Stimulated activated CD8-positive, alpha-beta memory T cell treated with anti-CD3 and anti-CD28 coated beads, Interleukin-15, amount 100 ng/mL, for 4 hours (primary cell): Measurements from ENCODE around the gene RSPRY1.
"Not testable (repeated sequence)": the region's sequence is repeated elsewhere in the genome, so short reads cannot be mapped to it uniquely, and the experiment has no call there.

ENCODE experiments used
- DNase-seq, 2 donors: peaks; one replicate each; pipeline ENCODE4 v3.0.0-alpha.2; 2020; ENCODE audit warnings: low read depth in 2 of 2

The RSPRY1 gene

DNA sequence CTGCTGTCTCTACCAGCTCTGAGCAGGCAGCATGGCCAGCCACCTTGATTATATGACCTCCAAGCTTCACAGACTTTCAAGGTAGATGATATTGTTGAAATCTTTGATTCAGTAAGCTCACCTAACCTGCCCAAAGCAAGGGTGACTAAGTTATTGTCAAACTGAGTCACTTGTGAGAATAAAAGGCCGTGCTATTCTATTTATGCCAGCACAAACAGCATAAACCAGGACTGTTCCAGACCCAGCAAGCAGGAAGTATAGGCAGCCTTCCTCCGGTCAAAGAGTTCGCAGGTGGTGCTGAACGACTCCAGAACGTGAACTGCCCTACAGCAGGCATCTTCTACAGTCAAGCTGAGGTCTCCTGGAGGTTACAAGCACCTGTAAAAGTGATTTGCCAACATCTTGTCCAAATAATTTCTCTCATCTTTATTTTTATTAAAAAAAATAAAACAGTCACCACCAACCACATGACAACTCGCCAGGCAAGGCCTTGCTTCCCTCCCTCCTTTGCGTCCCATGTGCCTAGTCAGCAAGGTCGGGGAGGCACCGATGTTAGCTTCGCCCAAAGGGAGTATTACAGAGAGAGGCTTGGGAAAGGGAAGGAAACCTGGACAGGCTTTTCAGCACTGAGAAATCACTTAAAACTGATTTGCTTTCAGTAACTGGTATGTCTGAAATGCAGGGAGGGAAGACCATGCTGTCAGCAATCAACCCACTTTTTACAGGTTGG is 69.7 kb downstream of the RSPRY1 start:
- no peak for DNase-seq

DNA sequence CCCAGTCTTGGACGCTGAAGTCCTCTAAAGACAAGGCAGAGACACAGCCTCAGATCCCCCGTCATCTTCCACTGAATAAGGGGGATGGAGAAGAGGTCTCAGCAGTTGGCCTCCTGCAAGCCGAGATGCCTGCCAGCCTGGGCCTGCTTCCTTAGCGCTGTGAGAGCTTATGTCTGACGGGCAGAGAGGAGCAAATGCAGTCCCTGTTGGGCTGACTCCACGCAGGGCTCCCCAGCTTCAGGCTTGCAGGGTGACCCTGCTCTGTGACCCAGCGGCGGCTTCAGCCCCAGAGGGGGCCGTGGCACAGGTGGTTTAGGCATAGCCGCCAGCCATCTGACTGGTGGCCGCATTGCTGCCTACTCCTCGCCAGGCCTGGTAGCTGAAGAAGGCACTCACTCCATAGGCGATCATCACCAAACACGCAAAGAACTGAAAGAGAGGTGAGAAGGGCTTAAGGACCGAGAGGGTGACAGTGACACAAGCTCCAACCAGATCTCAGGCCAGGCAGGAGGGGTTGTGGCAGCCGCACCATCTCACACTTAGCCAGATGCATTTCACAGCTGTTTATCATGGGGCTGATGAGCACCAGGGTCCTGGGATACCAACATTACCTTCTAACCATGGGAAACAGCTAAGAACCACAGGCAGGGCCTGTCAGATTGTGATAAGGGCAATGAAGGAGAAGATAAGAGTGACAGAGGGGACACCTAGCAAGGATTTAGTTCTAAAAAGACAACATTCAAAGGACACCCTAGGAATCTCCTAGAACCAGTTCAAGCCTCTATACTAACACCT is 70.7 kb downstream of the RSPRY1 start:
- DNase-seq = no peak

DNA sequence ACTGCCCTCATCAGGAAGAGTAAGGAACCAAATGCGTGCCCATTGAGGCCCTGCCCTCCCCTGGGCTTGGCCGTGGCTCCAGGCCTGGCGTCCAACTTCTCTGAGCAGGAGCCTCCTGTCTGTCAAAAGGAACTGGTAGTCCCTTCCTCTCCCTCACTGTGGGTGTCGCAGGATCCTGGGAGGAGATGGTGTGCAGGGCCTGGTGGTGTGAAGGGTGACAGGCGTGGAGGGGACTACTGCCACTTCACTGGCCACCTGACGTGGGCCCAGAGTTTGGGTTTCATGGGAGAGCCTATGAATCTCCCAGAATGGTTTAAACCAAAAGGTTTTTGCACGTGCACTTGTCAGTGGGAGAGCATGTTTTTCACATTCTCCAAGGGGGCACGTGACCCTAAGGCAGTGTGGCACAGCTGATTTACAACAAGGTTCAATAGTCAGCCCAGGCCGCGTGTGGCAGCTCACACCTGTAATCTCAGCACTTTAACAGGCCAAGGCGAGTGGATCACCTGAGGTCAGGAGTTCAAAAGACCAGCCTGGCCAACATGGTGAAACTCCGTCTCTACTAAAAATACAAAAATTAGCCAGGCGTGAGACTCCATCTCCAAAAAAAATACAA is 71.4 kb downstream of the RSPRY1 start:
- DNase-seq = no peak

DNA sequence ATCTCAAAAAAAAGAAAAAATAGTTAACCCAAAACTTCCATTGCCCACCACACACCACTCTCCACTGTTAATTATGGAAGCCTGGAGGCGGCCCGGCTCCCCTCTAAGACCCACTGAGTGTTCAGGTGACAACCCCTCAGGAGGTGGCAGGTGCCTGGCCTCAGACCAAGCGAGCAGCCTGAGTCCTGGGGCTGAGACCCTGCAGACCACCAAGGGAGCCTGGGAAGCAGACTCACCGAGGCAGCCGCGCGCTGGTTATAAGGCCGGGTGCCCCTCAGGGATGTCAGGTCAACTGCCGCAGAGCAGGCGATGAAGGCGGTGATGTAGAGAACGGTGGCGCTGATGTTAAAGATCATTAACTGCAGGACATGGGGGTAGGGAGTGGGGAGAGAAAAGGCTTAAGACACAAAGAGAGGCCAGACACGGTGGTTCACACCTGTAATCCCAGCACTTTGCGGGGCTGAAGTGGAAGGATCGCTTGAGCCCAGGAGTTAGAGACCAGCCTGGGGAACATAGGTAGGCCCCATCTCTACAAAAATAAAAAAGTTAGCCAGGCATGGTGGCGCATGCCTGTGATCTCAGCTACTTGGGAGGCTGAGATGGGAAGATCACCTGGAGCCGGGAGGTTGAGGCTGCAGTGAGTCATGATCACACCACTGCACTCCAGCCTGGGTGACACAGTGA is 72.2 kb downstream of the RSPRY1 start:
- no peak for DNase-seq

DNA sequence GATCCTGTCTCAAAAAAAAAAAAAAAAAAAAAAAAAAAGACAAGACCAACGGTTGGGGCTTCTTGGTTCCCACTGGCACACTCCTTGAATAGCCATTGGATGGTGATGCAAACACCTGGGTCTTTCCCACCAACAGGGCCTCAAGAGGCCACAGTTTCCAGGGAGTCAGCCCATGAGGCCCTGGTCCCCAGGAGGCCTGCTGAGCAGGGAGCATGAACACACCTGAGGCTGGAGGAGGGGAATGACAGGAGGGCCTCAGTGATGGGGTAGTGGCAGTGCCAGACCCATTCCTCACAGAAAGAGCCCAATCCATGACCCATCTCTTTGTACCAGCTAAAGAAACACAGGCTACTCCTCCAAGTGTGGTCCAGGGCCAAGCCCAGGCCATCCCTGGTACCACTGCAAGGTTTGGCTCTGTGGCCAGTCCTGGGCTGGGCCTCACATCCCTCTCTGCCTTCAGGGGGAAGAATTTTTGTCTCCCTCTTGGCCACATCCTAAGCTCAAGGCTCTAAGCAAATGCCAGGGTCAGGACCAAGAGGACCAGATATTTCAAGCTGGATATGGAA is 72.9 kb downstream of the RSPRY1 start:
- no peak for DNase-seq

DNA sequence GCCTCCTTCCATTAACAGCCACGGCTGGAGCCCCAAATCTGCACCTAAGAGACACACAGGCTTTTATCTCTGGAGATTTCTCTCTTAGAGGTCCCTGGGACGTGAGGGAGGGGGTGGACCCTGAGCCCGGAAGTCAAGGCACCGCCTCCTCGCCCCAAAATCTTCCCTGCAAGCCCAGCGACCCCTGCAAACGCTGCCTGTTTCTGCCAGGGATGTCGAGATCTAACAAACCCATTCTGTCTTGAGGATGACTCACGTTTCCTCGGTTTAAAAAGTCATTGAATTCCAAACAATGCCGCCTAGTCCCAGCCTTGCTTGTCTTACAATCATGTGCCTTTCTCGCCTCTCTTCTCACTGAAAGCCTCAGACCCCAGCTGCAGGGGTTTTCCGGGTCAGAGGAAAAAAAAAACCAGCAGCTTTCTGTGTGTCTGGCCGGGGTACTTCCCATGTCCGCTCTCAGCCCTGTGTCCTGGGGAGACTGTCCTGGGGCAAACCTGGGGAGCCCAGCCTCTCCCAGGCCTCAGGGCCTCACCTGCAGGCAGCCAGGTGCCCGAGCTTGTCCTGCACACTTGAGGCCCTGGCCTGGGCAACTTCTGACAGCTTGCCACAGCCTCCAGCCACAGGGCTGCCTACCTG is 74.3 kb downstream of the RSPRY1 start:
- no peak for DNase-seq

DNA sequence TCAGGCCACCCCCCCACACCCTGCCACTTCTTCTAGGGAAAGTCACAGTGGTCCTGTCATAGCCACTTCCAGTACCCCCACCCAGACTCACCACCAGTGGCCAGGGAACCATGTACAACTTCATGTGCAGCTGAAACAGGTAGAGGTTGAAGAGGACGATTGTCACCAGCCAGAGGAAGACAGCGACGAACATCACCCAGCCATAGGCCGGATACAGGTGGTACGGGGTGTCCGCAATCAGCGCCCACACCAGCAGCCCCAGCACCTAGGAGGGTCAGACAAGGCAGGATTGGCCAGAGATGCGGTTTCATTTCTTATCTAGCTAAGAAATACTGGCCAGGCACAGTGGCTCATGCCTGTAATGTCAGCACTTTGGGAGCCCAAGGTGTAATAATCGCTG is 75.7 kb downstream of the RSPRY1 start:
- no peak for DNase-seq

DNA sequence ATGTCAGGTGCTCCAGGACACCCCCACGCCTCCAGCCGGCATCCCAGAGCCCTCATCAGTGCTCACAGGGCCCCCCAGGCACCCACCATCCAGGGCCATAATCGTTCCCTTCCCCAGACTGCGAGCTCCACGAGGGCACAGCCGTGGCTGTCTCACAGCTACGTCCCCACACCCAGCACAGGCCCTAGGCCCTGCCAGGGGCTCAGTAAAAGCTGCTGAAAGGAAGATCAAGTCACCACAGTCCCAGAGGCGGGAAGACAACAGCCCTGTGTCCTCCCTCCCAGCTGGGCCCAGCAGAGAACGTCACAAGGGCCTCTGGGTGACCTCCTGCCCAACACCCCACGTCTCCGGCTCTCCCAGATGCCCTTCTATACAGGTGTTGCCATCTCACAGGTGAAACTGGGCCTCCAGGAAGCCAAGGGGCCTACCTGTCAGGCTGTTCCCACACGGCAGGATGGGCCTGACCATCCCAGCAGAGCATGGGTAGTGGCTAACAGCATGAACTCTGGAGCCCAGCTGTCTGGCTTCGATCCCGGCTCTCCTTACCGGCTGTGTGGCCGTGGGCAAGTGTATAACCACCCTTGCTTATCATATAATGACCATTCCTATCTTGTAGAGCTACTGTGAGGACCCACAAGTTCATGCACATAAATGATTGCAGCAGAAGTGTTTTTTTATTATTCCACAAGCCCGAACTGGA is 76.9 kb downstream of the RSPRY1 start:
- DNase-seq = no peak

DNA sequence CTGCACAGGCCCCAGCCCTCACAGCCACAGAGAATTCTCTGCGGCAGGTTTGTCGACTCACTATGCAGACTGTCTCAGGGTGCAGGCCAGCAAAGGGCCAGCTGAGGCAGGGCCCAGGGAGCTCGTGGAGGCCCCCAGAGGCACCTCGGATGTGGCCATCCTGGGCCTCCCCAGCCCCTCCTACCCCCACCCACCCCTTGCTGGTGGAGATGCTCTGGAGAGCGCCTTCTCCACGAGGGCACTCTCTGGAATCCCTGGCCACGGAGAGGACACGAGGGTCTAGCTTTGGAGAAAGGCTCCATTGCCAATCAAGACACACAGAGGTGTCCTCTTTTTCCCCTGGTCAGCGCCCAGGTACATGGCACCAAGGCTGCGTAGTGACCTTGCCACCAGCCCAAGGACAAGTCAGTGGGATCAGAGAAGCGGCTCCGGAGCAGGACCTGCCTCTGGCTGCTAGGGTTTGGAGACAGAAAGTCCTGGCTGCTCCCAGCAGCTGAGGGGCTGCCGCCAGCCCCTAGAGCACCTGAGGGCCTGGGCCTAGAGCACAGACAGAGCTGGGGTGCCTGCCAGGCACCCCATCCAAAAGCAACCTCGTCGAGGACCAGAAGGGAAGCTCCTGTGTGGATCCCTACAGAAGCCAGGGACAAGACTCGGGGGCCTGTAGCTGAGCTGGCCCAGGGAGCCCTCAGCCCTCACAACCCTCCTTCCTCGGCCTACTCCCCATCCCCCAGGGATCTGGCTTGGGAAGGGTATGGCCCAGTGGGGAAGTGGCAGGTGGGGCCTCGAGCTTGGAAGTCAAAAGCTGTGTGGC is 77.6 kb downstream of the RSPRY1 start:
- no peak for DNase-seq

DNA sequence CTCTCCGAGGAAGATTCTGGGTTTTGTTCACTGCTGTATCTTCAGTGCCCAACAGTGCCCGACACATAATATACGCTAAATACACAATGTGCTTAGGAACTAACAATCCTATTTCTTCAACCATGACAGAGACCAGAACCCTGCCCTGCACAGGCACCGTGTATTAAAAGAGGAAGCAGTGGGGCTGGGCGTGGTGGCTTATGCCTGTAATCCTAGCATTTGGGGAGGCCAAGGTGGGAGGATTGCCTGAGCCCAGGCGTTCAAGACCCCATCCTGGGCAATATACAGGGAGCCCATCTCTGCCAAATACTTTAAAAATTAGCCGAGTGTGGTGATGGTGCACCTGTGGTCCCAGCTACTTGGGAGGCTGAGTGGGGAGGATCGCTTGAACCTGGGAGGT is 78.3 kb downstream of the RSPRY1 start:
- DNase-seq = no peak

DNA sequence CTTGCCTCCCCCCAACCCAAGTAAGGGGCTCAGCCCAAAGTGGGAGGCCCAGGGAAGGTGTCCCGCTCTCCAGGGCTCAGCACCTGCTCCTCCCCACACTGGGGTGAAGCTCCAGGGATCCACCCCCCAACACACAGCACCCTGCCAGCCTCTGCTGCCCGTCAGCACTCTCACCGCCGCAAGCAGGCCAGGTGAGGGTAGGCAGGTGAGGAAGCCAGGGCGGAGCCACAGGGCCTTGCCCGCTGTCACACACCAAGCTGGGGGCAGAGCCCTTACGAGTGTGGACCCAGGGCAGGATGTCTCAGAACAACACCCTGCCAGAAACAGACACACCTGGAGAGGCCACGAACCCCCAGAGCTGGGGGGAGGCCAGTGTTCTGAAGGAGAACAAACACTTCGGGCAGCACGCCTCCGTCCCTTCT is 78.8 kb downstream of the RSPRY1 start:
- DNase-seq = no peak

DNA sequence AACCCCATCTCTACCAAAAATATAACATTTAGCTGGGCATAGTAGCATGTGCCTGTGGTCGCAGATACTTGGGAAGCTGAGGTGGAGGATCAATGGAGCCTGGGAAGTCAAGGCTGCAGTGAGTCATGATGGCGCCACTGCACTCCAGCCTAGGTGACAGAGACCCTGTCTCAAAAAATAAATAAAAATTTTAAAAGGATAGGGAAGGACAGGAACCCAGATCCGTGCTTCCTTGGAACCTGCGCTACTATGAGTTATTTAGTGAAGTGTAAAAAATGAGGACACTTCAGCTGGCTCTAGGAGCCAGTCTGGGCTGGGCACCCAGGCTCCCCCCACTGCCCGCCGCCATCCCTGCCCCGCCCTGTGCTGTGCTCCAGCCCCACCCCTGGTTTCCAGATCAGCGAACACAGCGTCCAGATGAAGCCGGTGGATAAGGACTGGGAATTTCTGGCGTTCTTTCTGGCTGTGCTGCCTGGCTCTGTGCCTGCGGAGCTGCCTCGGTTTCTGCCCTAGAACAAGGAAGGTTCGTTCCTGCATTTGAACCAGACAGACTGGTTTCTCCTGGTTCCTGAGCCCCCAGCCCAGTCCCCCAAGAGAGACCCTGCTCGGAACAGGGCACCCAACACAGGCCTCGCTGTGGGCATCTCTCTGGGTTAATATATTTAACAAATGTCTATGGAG is 79.9 kb downstream of the RSPRY1 start:
- no peak for DNase-seq

DNA sequence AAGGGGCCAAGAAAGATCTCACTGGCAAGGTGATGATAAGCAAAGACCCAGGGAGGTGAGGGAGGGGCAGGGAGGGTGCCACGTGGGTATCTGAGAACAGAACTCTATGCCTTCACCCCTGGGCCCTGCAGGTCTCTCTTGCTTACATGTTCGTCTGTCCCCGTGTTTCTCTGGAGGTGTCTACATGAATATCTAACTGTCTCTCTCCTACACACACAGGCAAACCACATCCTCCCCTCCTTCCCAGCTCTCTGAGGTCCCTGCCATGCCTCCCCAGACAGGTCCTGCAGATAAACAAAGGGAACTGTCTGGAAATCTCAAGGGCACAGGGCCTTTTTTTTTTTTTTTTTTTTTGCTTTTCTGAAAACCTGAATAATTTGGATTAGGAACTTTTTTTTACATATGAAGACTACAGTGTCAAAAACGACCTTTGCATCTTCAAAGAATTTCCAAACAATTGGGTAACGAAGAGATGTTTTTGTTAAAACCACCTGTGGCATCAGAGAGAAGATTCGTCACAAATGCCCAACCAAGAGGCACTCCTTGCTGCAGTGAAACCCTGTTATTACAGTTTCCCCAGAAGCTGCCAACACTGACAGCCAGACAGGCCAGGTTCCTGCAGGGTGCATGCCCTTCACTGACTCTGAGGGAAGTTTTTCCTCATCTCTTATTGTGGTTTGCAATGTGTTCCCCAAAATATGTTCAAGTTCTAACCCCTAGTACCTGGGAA is 80.6 kb downstream of the RSPRY1 start:
- DNase-seq = no peak

DNA sequence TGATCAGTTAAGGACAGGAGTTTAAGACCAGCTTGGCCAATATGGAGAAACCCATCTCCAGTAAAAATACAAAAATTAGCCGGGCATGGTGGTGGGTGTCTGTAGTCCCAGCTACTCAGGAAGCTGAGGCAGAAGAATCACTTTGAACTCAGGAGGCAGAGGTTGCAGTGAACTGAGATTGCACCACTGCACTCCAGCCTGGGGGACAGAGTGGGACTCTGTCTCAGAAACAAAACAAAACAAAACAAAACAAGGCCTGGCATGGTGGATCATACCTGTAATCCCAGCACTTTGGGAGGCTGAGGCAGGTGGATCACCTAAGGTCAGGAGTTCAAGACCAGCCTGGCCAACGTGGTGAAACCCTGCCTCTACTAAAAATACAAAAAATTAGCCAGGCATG is 81.2 kb downstream of the RSPRY1 start:
- DNase-seq = not testable (repeated sequence)

DNA sequence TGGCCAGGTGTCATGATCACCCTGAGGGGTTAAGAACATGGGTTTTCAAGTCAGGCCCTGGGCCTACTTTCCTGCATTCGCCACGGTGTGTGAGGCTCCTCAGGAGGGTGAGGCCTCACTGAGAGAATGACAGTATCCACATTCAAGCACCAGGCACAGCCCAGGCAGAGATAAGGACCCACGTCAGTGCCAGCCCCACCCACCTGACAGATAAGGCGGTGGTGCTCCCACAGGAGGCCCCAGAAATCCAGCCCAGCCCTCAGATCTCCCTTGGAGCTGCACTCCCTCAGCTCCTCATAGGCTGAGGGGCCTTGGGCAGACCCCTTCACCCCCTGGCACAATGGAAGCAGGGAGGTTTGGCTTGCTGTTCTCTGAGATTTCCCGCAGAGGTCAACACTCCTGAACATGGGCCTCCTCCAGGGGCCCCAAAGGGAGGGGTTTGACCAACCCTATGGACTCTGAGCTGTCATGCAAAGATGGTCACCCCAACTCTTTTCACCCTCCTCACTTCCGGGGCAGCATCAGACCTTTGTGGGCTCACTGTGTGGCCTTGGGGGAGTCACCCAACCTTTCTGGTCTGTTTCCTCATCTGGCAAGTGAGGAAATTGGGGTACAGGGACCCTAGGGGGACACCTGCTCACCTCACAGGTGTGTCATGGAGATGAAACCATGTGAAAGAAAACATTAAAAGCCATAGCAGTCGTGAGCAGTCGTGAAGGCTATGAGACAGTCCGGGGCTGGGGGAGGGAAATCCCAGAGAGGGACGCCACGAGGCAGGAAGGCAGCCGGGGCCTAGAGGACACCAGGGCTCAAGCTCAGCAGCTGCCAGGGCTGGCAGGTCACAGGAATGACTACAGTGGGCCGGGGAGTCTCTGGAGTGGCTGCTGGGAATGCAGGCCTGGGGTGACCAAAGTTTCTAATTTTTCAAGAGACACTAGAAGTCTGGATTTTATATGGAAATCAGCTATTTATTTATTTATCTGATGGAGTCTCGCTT is 83.0 kb downstream of the RSPRY1 start:
- DNase-seq = no peak

DNA sequence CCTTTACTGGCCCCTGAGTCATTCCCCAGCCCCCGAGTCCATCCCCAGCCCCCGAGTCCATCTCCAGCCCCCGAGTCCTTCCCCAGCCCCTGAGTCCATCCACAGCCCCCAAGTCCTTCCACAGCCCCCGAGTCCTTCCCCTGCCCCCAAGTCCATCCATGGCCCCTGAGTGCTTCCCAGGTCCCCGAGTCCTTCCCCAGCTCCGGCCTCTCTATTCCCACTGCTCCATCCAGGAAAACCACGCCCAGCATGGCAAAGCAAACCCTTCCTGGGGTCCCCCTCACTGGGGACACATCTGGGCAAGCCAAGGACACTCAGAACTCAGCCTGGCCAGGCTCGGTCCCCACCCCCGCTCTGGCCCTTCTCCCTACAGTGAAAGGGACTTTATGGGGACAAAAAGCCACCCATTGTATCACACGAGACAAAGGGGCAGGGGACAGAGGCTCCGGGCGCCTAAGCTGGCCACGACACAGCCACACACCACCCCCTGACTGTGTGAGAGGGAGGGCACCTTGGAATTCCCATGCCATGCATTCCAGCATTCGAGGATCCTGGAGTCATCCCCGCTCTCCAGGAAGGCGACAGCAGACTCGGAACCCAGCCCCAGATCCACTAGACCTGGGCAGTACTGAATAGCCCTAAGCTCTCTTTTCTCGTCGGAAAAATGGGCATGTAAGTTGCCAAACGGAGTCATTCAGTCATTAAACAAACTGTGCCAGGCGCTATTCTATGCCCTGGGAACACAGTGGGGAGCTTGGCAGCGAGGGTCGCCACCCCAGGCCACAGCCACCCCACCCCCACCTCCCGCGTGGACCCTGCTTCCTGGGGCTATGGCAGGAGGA is 84.3 kb downstream of the RSPRY1 start:
- DNase-seq = no peak

DNA sequence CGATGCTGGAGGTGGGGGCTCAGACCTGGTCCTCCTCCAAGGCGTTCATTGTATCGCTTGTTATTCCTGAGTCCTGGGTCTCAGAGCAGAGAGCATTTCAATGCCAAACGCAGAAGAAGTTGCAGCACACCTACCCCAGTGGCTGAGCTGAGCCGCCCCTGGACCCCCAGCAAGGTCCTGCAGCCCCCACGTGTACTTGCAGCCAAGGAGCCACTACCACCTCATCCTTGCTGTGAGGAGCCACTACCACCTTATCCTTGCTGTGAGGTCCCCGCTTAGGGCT is 84.9 kb downstream of the RSPRY1 start:
- DNase-seq = no peak
